ENCODE measurements around the gene CCNA2. TPM values are rescaled to one million over a fixed set of nuclear protein-coding genes. Genes with fewer than 3 reads are reported as not detected.

The CCNA2 gene
- total RNA-seq, result 10 to 100 TPM; 46.3 to 64.1 TPM

- peaks cover 12% of the 10 kb centered on the region for H3K36me3 Mint-ChIP-seq
- H3K27me3 Mint-ChIP-seq, result no peaks in the 10 kb centered on the region
- peak within 1 kb of the TSS; percentile 85 to 89 for H3K27ac Mint-ChIP-seq
- ATAC-seq (peak; percentile 96 to 99), DNase-seq (ENCODE audit: low spot score) (peak; percentile 95)
- peaks cover 14 to 19% of the 10 kb centered on the region in 2 donors for H3K4me1 Mint-ChIP-seq (ENCODE audit: low read depth in 2 of 2)
- peak within 1 kb of the TSS; percentile 91 for H3K4me3 Mint-ChIP-seq
- H3K9me3 Mint-ChIP-seq, result no peaks in the 10 kb centered on the region
Measured at GRCh38 chr4:121823505-121824170, at the start of gene CCNA2. Gene CCNA2 (minus strand): TSS chr4:121823883. CDS start chr4:121823628, 255 bp downstream.

- H3K9me3 Mint-ChIP-seq, result no peaks in the 10 kb centered on the region
- H3K27ac Mint-ChIP-seq, result peak within 1 kb of the TSS; percentile 73 to 91
- H3K4me1 Mint-ChIP-seq (ENCODE audit: low read depth in 2 of 2), result peaks cover 10 to 18% of the 10 kb centered on the region in 2 donors
- peak; percentile 100 for ATAC-seq
- H3K27me3 Mint-ChIP-seq, result peaks cover 9 to 11% of the 10 kb centered on the region in 2 donors
- peaks cover 17% of the 10 kb centered on the region for H3K36me3 Mint-ChIP-seq
- DNase-seq (ENCODE audit: low spot score), result peak; percentile 95
- H3K4me3 Mint-ChIP-seq, result peak within 1 kb of the TSS; percentile 95
Measured at GRCh38 chr4:121869841-121870822, 46.4 kb upstream of the CCNA2 start, which contains the start of gene BBS7. Gene BBS7 (minus strand): TSS chr4:121870474. CDS start chr4:121870313, 161 bp downstream.

DNA sequence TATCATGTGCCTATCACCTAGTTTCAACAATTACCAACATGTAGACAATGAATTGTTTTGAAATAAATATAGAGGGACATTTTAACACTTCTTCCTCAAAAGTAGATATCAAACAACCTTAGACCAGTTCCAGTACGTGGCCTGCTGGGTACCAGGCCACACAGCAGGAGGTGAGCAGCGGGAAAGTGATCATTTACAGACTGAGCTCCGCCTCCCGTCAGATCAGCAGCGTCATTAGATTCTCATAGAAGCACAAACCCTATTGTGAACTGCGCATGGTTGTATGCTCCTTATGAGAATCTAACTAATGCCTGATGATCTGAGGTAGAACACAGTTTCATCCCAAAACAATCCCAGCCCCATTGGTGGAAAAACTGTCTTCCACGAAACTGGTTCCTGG, 40.1 kb upstream of the CCNA2 start:
- no peak overlapping the region for H3K27ac Mint-ChIP-seq
- H3K9me3 Mint-ChIP-seq, result no peaks in the 10 kb centered on the region
- no peak for DNase-seq (ENCODE audit: low spot score)
- no peak for ATAC-seq
- no peaks in the 10 kb centered on the region for H3K27me3 Mint-ChIP-seq
- H3K36me3 Mint-ChIP-seq, result peaks cover 17% of the 10 kb centered on the region
- peaks cover 3 to 4% of the 10 kb centered on the region in 2 donors for H3K4me1 Mint-ChIP-seq (ENCODE audit: low read depth in 2 of 2)
- H3K4me3 Mint-ChIP-seq, result no peak overlapping the region

DNA sequence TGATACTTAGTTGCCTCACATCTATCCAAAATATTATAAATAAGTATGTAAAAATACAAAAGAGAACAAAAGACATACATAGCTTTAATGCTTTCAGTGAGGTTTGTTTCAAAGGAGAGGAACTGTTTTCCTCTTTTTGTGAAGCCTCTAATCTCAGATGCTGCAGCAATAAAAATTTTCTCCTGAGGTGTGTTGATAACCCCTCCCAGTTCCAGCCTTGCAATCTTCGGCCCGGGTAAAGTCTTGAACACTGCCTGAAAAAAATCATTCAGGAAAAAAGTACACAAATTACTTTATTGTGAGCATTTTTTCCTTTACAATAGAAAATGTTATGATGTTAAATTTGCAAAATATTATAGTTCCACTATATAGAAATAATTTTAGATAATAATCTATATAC, 37.7 kb upstream of the CCNA2 start:
- ATAC-seq (no peak), DNase-seq (ENCODE audit: low spot score) (no peak)
- Mint-ChIP-seq H3K27ac (no peak overlapping the region), H3K36me3 (peaks cover 8% of the 10 kb centered on the region), H3K9me3 (no peaks in the 10 kb centered on the region), H3K27me3 (no peaks in the 10 kb centered on the region), H3K4me3 (no peak overlapping the region), H3K4me1 (ENCODE audit: low read depth in 2 of 2) (peaks cover 0 to 2% of the 10 kb centered on the region in 2 donors)

GRCh38 chr4:121860121-121860520, 36.4 kb upstream of the CCNA2 start:
- DNase-seq (ENCODE audit: low spot score) (no peak), ATAC-seq (no peak)
- no peak overlapping the region for H3K27ac Mint-ChIP-seq
- no peaks in the 10 kb centered on the region for H3K9me3 Mint-ChIP-seq
- no peaks in the 10 kb centered on the region for H3K36me3 Mint-ChIP-seq
- H3K4me1 Mint-ChIP-seq (ENCODE audit: low read depth in 2 of 2), result no peaks in the 10 kb centered on the region
- no peak overlapping the region for H3K4me3 Mint-ChIP-seq
- H3K27me3 Mint-ChIP-seq, result no peaks in the 10 kb centered on the region

DNA sequence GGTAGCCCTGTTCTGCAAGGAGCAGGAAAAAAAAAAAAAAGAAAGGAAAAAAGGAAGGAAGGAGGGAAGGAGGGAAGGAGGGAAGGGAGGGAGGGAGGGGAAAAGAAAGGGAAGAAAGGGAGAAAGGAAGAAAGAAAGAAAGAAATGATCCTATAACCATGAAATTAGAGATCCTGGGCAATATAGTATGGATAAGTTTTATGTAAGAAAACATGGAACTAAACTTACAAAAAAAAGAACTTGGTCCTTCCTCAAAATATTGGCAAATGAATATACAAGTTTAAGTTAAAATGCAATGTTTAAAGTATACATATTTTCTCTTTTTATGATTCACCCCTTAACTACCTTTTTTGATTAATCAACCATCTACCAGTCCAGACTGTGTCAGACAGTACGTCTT, 27.7 kb upstream of the CCNA2 start:
- no peaks in the 10 kb centered on the region for H3K4me1 Mint-ChIP-seq (ENCODE audit: low read depth in 2 of 2)
- DNase-seq (ENCODE audit: low spot score), result no peak
- H3K36me3 Mint-ChIP-seq, result no peaks in the 10 kb centered on the region
- H3K4me3 Mint-ChIP-seq, result no peak overlapping the region
- no peak for ATAC-seq
- no peaks in the 10 kb centered on the region for H3K27me3 Mint-ChIP-seq
- no peaks in the 10 kb centered on the region for H3K9me3 Mint-ChIP-seq
- no peak overlapping the region for H3K27ac Mint-ChIP-seq

DNA sequence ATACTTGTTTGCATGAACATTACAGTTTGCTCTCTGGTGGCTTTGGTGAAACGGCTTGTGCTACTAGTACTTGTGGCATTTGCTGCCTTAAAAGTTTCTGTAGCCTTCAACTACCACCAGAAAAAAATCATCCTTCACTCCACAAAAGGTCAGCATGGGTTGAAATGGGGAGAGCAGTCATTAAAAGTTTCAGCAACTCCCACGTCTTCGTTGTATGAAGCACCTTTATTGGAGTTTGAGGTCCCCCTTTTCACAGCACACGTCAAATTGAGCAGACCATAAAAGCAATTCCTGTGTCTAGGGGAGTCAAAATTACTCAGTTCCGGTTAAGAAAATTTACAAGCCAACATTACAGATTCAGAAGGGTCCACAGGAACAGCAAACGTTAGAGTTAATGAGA, 23.0 kb upstream of the CCNA2 start:
- H3K9me3 Mint-ChIP-seq, result no peaks in the 10 kb centered on the region
- DNase-seq (ENCODE audit: low spot score) (no peak), ATAC-seq (peak in 1 of 2 donors; percentile 60)
- H3K4me3 Mint-ChIP-seq, result no peak overlapping the region
- H3K4me1 Mint-ChIP-seq (ENCODE audit: low read depth in 2 of 2), result no peaks in the 10 kb centered on the region
- no peaks in the 10 kb centered on the region for H3K27me3 Mint-ChIP-seq
- H3K36me3 Mint-ChIP-seq, result peaks cover 8% of the 10 kb centered on the region
- no peak overlapping the region for H3K27ac Mint-ChIP-seq

DNA sequence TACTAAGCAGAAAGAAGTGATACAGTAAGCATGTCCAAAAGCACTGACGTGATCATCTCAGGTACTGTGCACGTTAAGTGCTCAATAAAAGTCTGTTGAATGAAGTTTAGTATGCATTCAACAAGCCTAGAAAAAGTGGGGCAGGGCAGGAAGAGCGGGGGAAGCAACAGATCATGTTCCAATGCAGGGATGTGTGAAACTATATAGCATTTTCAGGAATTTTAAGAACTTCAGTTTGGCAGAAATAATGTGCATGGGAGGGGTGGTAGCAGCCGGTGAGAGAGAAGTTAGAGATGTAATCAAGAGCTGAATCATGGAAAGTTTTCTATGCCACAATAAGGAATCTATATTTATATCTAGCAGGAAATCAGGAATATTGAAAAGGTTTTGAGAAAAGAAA, 19.2 kb upstream of the CCNA2 start:
- no peaks in the 10 kb centered on the region for H3K27me3 Mint-ChIP-seq
- H3K4me1 Mint-ChIP-seq (ENCODE audit: low read depth in 2 of 2), result no peaks in the 10 kb centered on the region
- no peaks in the 10 kb centered on the region for H3K9me3 Mint-ChIP-seq
- no peak overlapping the region for H3K4me3 Mint-ChIP-seq
- ATAC-seq, result no peak
- peaks cover 8% of the 10 kb centered on the region for H3K36me3 Mint-ChIP-seq
- DNase-seq (ENCODE audit: low spot score), result no peak
- H3K27ac Mint-ChIP-seq, result no peak overlapping the region

- no peaks in the 10 kb centered on the region for H3K9me3 Mint-ChIP-seq
- ATAC-seq (no peak), DNase-seq (ENCODE audit: low spot score) (no peak)
- peaks cover 6% of the 10 kb centered on the region for H3K36me3 Mint-ChIP-seq
- H3K4me1 Mint-ChIP-seq (ENCODE audit: low read depth in 2 of 2), result no peaks in the 10 kb centered on the region
- H3K27me3 Mint-ChIP-seq, result no peaks in the 10 kb centered on the region
- no peak overlapping the region for H3K4me3 Mint-ChIP-seq
- no peak overlapping the region for H3K27ac Mint-ChIP-seq
Measured at GRCh38 chr4:121838136-121838535, 14.5 kb upstream of the CCNA2 start.

DNA sequence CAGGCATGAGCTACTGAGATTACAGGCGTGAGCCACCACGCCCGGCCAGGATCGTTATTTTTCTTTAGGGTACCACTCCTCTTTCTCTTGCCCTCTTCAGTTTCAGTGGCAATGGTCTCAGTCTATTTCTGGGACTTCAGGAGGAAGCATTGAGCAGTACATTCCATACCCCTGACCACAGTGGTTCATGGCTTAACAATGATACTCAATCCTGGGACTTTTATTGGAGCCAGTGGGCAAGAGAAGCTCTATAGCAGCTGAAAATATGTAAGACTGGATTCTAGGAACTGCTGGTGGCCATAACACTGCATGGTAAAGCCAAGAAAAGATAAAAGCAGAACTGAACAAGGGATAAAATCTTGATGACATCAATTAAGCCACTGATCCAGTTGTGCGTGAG, 5.8 kb upstream of the CCNA2 start:
- no peak for ATAC-seq

GRCh38 chr4:121827853-121828252, 4.2 kb upstream of the CCNA2 start:
- ATAC-seq, result no peak
- H3K4me3 Mint-ChIP-seq, result no peak overlapping the region

More for the DNA sequence above, 5.8 kb upstream of the CCNA2 start:
- Mint-ChIP-seq H3K36me3 (no peaks in the 10 kb centered on the region), H3K4me1 (ENCODE audit: low read depth in 2 of 2) (peaks cover 0 to 2% of the 10 kb centered on the region in 2 donors), H3K9me3 (no peaks in the 10 kb centered on the region), H3K27me3 (no peaks in the 10 kb centered on the region), H3K27ac (no peak overlapping the region), H3K4me3 (no peak overlapping the region)
- DNase-seq (ENCODE audit: low spot score), result no peak

DNA sequence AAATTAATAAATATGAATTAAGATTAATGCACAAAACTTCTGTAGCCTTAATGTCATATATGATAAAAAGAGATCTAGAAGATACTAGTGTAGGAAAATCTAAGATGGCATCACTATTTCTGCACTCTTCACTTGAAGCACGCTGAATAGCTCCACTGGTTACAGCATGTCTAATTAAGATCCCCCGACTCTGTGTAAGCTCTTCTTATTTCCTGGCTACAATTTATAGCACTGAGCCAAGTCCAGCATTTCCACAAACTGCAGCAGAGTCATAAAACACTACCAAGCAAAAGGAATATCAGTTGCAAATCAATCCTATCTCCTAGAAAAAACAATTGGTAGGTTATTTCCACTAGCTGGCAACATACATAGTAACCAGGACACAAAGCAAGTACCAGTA, 1.3 kb upstream of the CCNA2 start:
- Mint-ChIP-seq H3K27me3 (no peaks in the 10 kb centered on the region), H3K9me3 (no peaks in the 10 kb centered on the region), H3K4me1 (ENCODE audit: low read depth in 2 of 2) (peaks cover 8 to 19% of the 10 kb centered on the region in 2 donors), H3K4me3 (peak overlapping the region; percentile 13), H3K36me3 (peaks cover 5% of the 10 kb centered on the region), H3K27ac (no peak overlapping the region)
- DNase-seq (ENCODE audit: low spot score) (no peak), ATAC-seq (no peak)

More at GRCh38 chr4:121827853-121828252, 4.2 kb upstream of the CCNA2 start:
- H3K36me3 Mint-ChIP-seq, result peaks cover under 1% of the 10 kb centered on the region
- no peaks in the 10 kb centered on the region for H3K27me3 Mint-ChIP-seq
- no peaks in the 10 kb centered on the region for H3K9me3 Mint-ChIP-seq
- peaks cover under 1 to 15% of the 10 kb centered on the region in 2 donors for H3K4me1 Mint-ChIP-seq (ENCODE audit: low read depth in 2 of 2)
- no peak for DNase-seq (ENCODE audit: low spot score)
- no peak overlapping the region for H3K27ac Mint-ChIP-seq

- Mint-ChIP-seq H3K4me1 (ENCODE audit: low read depth in 2 of 2) (peaks cover 10 to 19% of the 10 kb centered on the region in 2 donors), H3K27ac (peak overlapping the region; percentile 85 to 89), H3K4me3 (peak overlapping the region; percentile 91), H3K36me3 (peaks cover 8% of the 10 kb centered on the region), H3K9me3 (no peaks in the 10 kb centered on the region), H3K27me3 (no peaks in the 10 kb centered on the region)
- ATAC-seq (no peak), DNase-seq (ENCODE audit: low spot score) (no peak)
Measured at GRCh38 chr4:121824171-121824527, 466 bp upstream of the CCNA2 start.
